GM12878 (cell line): ENCODE results near the gene ASH1L. TPM values are rescaled to one million over a fixed set of nuclear protein-coding genes. Genes with fewer than 3 reads are reported as not detected.
"Not testable (repeated sequence)": the region's sequence is repeated elsewhere in the genome, so short reads cannot be mapped to it uniquely, and the experiment has no call there.

ENCODE experiments used
- ATAC-seq: fragments of 200-7000 bp; cut with Tn5 transposase; 3 replicates; pipeline ENCODE4 v1.9.1; 2020; ENCODE audit warnings: mild to moderate bottlenecking, moderate library complexity
- BruUV-seq: library from RNA; stranded (reverse); fragments of 400-500 nt; replicated peaks from 2 replicates; lab custom pipeline; 2021; lab: Mats Ljungman, UMichigan
- CTCF ChIA-PET: fragments of 300-600 bp; sonication (Branson Sonifier 250); formaldehyde crosslinking; extraction: SDS; loops from one replicate; lab custom pipeline; 2021; ENCODE audit warnings: inconsistent platforms; lab: Yijun Ruan, JAX
- POLR2A ChIA-PET: fragments of 350-600 bp; formaldehyde crosslinking; extraction: SDS; loops from one replicate; lab custom pipeline; 2021; ENCODE audit warnings: inconsistent platforms; lab: Charles Lee
- RAD21 ChIA-PET: fragments of 300-600 bp; sonication (Branson Sonifier 250); formaldehyde crosslinking; loops from one replicate; lab custom pipeline; 2023; ENCODE audit warnings: antibody characterized with exemption; ENCODE audit not compliant: unreplicated experiment; lab: Charles Lee
- SMC1A ChIA-PET: fragments of 300-600 bp; sonication (Branson Sonifier 250); formaldehyde crosslinking; loops from one replicate; lab custom pipeline; 2023; ENCODE audit not compliant: unreplicated experiment, uncharacterized antibody; lab: Charles Lee
- DNase-seq: peaks from one replicate; pipeline ENCODE4 v3.0.0-alpha.2; 2011; ENCODE audit warnings: low read depth, low spot score
- FAIRE-seq: peaks from 3 replicates; lab custom pipeline; 2011; peaks lifted over from hg19 to GRCh38; lab: Jason Lieb, UNC
- H2AFZ ChIP-seq: 2 replicates; pipeline ENCODE4 v1.6.0; 2011; ENCODE audit warnings: low read depth, low read length, control low read depth; ENCODE audit not compliant: control insufficient read depth
- H3K27ac ChIP-seq: 2 replicates; pipeline ENCODE4 v1.5.1; 2011; ENCODE audit warnings: control low read depth; ENCODE audit not compliant: control insufficient read depth, insufficient read depth
- H3K27me3 ChIP-seq, 2 experiments: replicated peaks in 1 of 2; 2 replicates each; pipeline versions ENCODE4 v1.6.0 to v1.6.1; 2011; ENCODE audit warnings: low read length in 1 of 2; ENCODE audit not compliant: control insufficient read depth in 2 of 2, insufficient read depth in 2 of 2
- H3K36me3 ChIP-seq, 2 experiments: 2 replicates each; pipeline ENCODE4 v1.5.1; 2011; ENCODE audit warnings: low read length in 1 of 2; ENCODE audit not compliant: control insufficient read depth in 2 of 2, insufficient read depth in 2 of 2
- H3K4me1 ChIP-seq: 2 replicates; pipeline ENCODE4 v1.6.1; 2011; ENCODE audit warnings: mild to moderate bottlenecking, low read length, moderate library complexity, mixed read lengths; ENCODE audit not compliant: control insufficient read depth, insufficient read depth
- H3K4me2 ChIP-seq: 2 replicates; pipeline ENCODE4 v1.6.0; 2011; ENCODE audit warnings: control low read depth; ENCODE audit not compliant: control insufficient read depth, insufficient read depth
- H3K4me3 ChIP-seq: fragments of 200-600 bp; sonication (generic); 2 replicates; pipeline ENCODE4 v1.5.1; 2016
- H3K79me2 ChIP-seq: 2 replicates; pipeline ENCODE4 v1.6.0; 2011; ENCODE audit warnings: low read length; ENCODE audit not compliant: control insufficient read depth, insufficient read depth
- H3K9ac ChIP-seq: 2 replicates; pipeline ENCODE4 v1.8.0; 2011; ENCODE audit warnings: low read length, control low read depth, mixed read lengths; ENCODE audit not compliant: control insufficient read depth, insufficient read depth
- H3K9me3 ChIP-seq: replicated peaks from 3 replicates; pipeline ENCODE4 v1.5.1; 2011; ENCODE audit warnings: mild to moderate bottlenecking, low read length; ENCODE audit not compliant: control insufficient read depth, insufficient read depth
- H4K20me1 ChIP-seq: 2 replicates; pipeline ENCODE4 v1.6.0; 2011; ENCODE audit not compliant: control insufficient read depth, insufficient read depth
- E2F8 ChIP-seq: fragments of 450-650 bp; IDR thresholded peaks from 2 replicates; pipeline ENCODE4 v1.6.1; 2018; ENCODE audit warnings: mild to moderate bottlenecking, low read depth, moderate library complexity; ENCODE audit not compliant: partially characterized antibody
- MEF2B ChIP-seq: fragments of 450-650 bp; IDR thresholded peaks from 2 replicates; pipeline ENCODE4 v1.6.1; 2018; ENCODE audit warnings: mild to moderate bottlenecking, moderate library complexity; ENCODE audit not compliant: partially characterized antibody, poor library complexity, severe bottlenecking
- MYC ChIP-seq: IDR thresholded peaks from 2 replicates; pipeline ENCODE4 v1.6.1; 2011; ENCODE audit warnings: mild to moderate bottlenecking, low read length, moderate library complexity, inconsistent platforms; ENCODE audit not compliant: insufficient read depth, insufficient replicate concordance, insufficient read length, severe bottlenecking
- PML ChIP-seq: IDR thresholded peaks from 2 replicates; pipeline ENCODE4 v1.6.1; 2012; ENCODE audit warnings: low read length, inconsistent platforms
- SKIL ChIP-seq: fragments of 450-650 bp; IDR thresholded peaks from 2 replicates; pipeline ENCODE4 v1.6.1; 2017; ENCODE audit warnings: mild to moderate bottlenecking, low read depth, inconsistent platforms; ENCODE audit not compliant: poor library complexity, severe bottlenecking
- SRF ChIP-seq, 2 experiments: IDR thresholded peaks; 2 replicates each; pipeline ENCODE4 v1.6.1; 2011; ENCODE audit warnings: low read depth in 2 of 2, low read length in 2 of 2, mild to moderate bottlenecking in 1 of 2, moderate library complexity in 1 of 2
- WGBS: methylation state at CpG from one replicate; pipeline ENCODE4 v1.1.6; 2016; ENCODE audit warnings: low lambda C conversion rate; ENCODE audit not compliant: insufficient replicate concordance, insufficient coverage; ENCODE audit errors: missing lambda C conversion rate; 5-methylcytosine and 5-hydroxymethylcytosine counted together
- in situ Hi-C: fragments of 300-500 bp; cut with MboI; formaldehyde crosslinking; loops from 9 replicates; pipeline ENCODE4 v1.14.3; 2018; ENCODE audit warnings: mixed read lengths
- intact Hi-C: fragments of 100-400 bp; cut with micrococcal nuclease; formaldehyde crosslinking; loops from one replicate; pipeline ENCODE4 v1.14.2; 2022; ENCODE audit not compliant: unreplicated experiment
- polyA plus RNA-seq, 11 experiments: library from polyadenylated mRNA; depleted of rRNA in 4 of 11; unstranded in 6 of 11; stranded (reverse) in 5 of 11; fragments of >200 nt; fragmentation: Nextera tagmentation in 4 of 11; fragmentation: Illumina TruSeq in 1 of 11; extraction: Ambion mirVana in 4 of 11; extraction: Trizol in 1 of 11; gene quantifications; 1 replicate in 1 of 11; 2 replicates in 10 of 11; pipeline versions ENCODE4 v1.2.1 to v1.2.3, GENCODE V29; 2011 to 2016; ENCODE audit warnings: inconsistent platforms in 2 of 11, missing spikeins in 2 of 11, low read depth in 1 of 11
- total RNA-seq, 4 experiments: library from RNA; depleted of rRNA in 3 of 4; stranded (reverse); fragments of >200 nt in 3 of 4; fragmentation: Illumina TruSeq in 1 of 4; extraction: Trizol in 1 of 4; gene quantifications; 2 replicates each; pipeline versions ENCODE4 v1.2.1 to v1.2.3, GENCODE V29; 2013 to 2021

ASH1L gene
- total and polyA plus RNA-seq, 10 of the 15 experiments (the other 5 are each of a cell fraction or from before 2014, with no cell fraction given): 1.7 to 23.9 (median 16.6) TPM

GRCh38 chr1:155499263-155499662, 63.3 kb downstream of the ASH1L start:
- Histone ChIP-seq H3K9ac (no peak overlapping the region), H4K20me1 (no peaks in the 10 kb centered on the region), H2AFZ (no peak overlapping the region), H3K27me3 (no peaks in the 10 kb centered on the region), H3K36me3 (no peaks in the 10 kb centered on the region), H3K27ac (peak overlapping the region; percentile 70), H3K79me2 (peaks cover 82% of the 10 kb centered on the region), H3K9me3 (no peaks in the 10 kb centered on the region), H3K4me1 (peaks cover 19% of the 10 kb centered on the region), H3K4me2 (peak overlapping the region; percentile 90)
- no peak for FAIRE-seq
- POLR2A ChIA-PET: interaction anchor here (1.0 to 1.3 kb wide), 4 partner anchors 8 to 64 kb away, joined by 3 to 4 read pairs (median 4); partner anchors contain the start of gene ASH1L
- in situ Hi-C loops: no loop called here
- 41% methylated on average over 1 of the region's 1 CpG for WGBS
- RAD21 ChIA-PET: interaction anchor here (1.0 to 2.1 kb wide), 4 partner anchors 29 to 117 kb away, joined by 3 to 8 read pairs (median 4); no protein-coding TSS in a partner anchor
- SMC1A ChIA-PET: interaction anchor here (0.8 to 2.2 kb wide), 14 partner anchors 8 to 176 kb away, joined by 3 to 8 read pairs (median 3); no protein-coding TSS in a partner anchor
- CTCF ChIA-PET: interaction anchor here (1.1 to 6.2 kb wide), 4 partner anchors 10 to 248 kb away, joined by 3 to 48 read pairs (median 4); no protein-coding TSS in a partner anchor
- no peak for DNase-seq
- no peak for ATAC-seq
- no TSS peak for BruUV-seq
- intact Hi-C loops: no loop called here
- TF ChIP-seq SRF (IDR thresholded peaks at IDR 0.05; ENCODE audit: low read depth in 2 of 2, low read length in 2 of 2): no peak
- TF ChIP-seq E2F8: no peak
- no peak for TF ChIP-seq SKIL
- no peak for TF ChIP-seq MYC
- no peak for TF ChIP-seq PML
- no peak for TF ChIP-seq MEF2B
- TF ChIP-seq, all 136 proteins: peak for 0
- H3K4me3 ChIP-seq: peak overlapping the region; percentile 12; the same call in 1 of the 2 replicates

GRCh38 chr1:155493595-155493994, 69.0 kb downstream of the ASH1L start:
- H3K4me1 ChIP-seq, H4K20me1 ChIP-seq, FAIRE-seq, H3K27ac ChIP-seq, POLR2A ChIA-PET, H2AFZ ChIP-seq, intact Hi-C loops, H3K9me3 ChIP-seq, DNase-seq, H3K36me3 ChIP-seq, H3K27me3 ChIP-seq, in situ Hi-C loops, H3K4me3 ChIP-seq, H3K9ac ChIP-seq, H3K4me2 ChIP-seq, RAD21 ChIA-PET, BruUV-seq, ATAC-seq: not testable (repeated sequence)
- peaks cover 46% of the 10 kb centered on the region for H3K79me2 ChIP-seq
- CTCF ChIA-PET: interaction anchor here (0.6 to 1.6 kb wide), 2 partner anchors 34 to 243 kb away, joined by 3 to 4 read pairs; no protein-coding TSS in a partner anchor
- SMC1A ChIA-PET: interaction anchor here (1.0 to 2.8 kb wide), 2 partner anchors 9 to 10 kb away, joined by 4 to 12 read pairs; no protein-coding TSS in a partner anchor
- WGBS: 96% methylated on average over 4 of the region's 4 CpGs
